GM12801 (cell line): Measurements from ENCODE around the gene DAO.

ENCODE experiments used
- CTCF ChIP-seq: IDR thresholded peaks from one replicate; pipeline ENCODE4 v1.5.1; 2011; ENCODE audit warnings: control low read depth; ENCODE audit not compliant: insufficient read length; ENCODE audit errors: extremely low read depth

Gene DAO

GRCh38 chr12:108948367-108948766, 68.5 kb downstream of the DAO start:
- TF ChIP-seq CTCF, result no peak

- TF ChIP-seq CTCF, result no peak
These were observed 70.1 kb downstream of the DAO start for GRCh38 chr12:108949976-108950375.
